ENCODE results near the gene RAB30.

GRCh38 chr11:83046621-83047172 lies 25.0 kb downstream of the RAB30 start:
- TF ChIP-seq CTCF (IDR thresholded peaks at IDR 0.05), result no peak
- no peak for TF ChIP-seq POLR2A (IDR thresholded peaks at IDR 0.05)
